Activated CD8-positive, alpha-beta T cell treated with anti-CD3 and anti-CD28 coated beads, Interleukin-2, amount 10 ng/mL, durations not matched to agents 7 days and 5 days (primary cell): ENCODE measurements around the gene MS4A6E. TPM values are rescaled to one million over a fixed set of nuclear protein-coding genes. Genes with fewer than 3 reads are reported as not detected.

Experiments used
- ATAC-seq: fragments of 150-1000 bp; cut with Tn5 transposase; one replicate; pipeline ENCODE4 v1.10.0; 2021; ENCODE audit warnings: moderate library complexity
- CTCF ChIA-PET: fragments of 350-600 bp; sonication (Branson Sonifier 250); formaldehyde crosslinking; loops from one replicate; lab custom pipeline; 2021; ENCODE audit warnings: antibody characterized with exemption; lab: Charles Lee
- POLR2A ChIA-PET: fragments of 350-600 bp; sonication (Branson Sonifier 250); formaldehyde crosslinking; loops from one replicate; lab custom pipeline; 2021; ENCODE audit warnings: antibody characterized with exemption; lab: Charles Lee
- DNase-seq: peaks from one replicate; pipeline ENCODE4 v3.0.0-alpha.2; 2020
- H3K27ac Mint-ChIP-seq: one replicate; pipeline ENCODE4 v1.8.0; 2021; ENCODE audit warnings: mild to moderate bottlenecking, mixed read lengths
- H3K27me3 Mint-ChIP-seq: one replicate; pipeline ENCODE4 v1.8.0; 2021; ENCODE audit warnings: low read depth, mixed read lengths
- H3K36me3 Mint-ChIP-seq: one replicate; pipeline ENCODE4 v1.8.0; 2021; ENCODE audit warnings: low read depth, mixed read lengths
- H3K4me1 Mint-ChIP-seq: one replicate; pipeline ENCODE4 v1.8.0; 2021; ENCODE audit warnings: low read depth, mixed read lengths
- H3K4me3 Mint-ChIP-seq: one replicate; pipeline ENCODE4 v1.8.0; 2021; ENCODE audit warnings: mild to moderate bottlenecking, mixed read lengths
- H3K9me3 Mint-ChIP-seq: one replicate; pipeline ENCODE4 v1.8.0; 2022; ENCODE audit warnings: mixed read lengths; ENCODE audit not compliant: insufficient read depth
- total RNA-seq, 2 experiments: library from RNA; stranded (reverse); gene quantifications; one replicate each; pipeline ENCODE4 v1.2.3, GENCODE V29; 2021

The MS4A6E gene
- total RNA-seq, 2 experiments from 2014 or later: not detected

- POLR2A ChIA-PET: no interaction called here
- CTCF ChIA-PET: interaction anchor here (1.1 kb wide), 1 partner anchor 14 kb away, joined by 3 read pairs; no protein-coding TSS in a partner anchor
These were observed 50.5 kb downstream of the MS4A6E start for GRCh38 chr11:60377401-60378136.

GRCh38 chr11:60378354-60378753, 51.3 kb downstream of the MS4A6E start, which contains the start of gene MS4A7:
TSS of gene MS4A7 (plus strand) at chr11:60378532. CDS start at chr11:60383142, 4,610 bp downstream.
- no peak for ATAC-seq
- no peak for DNase-seq
- Mint-ChIP-seq H3K27me3 (peaks cover 10% of the 10 kb centered on the region), H3K4me3 (no peak within 1 kb of the TSS), H3K4me1 (peaks cover 11% of the 10 kb centered on the region), H3K27ac (no peak within 1 kb of the TSS), H3K36me3 (no peaks in the 10 kb centered on the region), H3K9me3 (no peaks in the 10 kb centered on the region)
- CTCF ChIA-PET: interaction anchor here (1.1 kb wide), 1 partner anchor 15 kb away, joined by 3 read pairs; no protein-coding TSS in a partner anchor
- POLR2A ChIA-PET: no interaction called here

More at GRCh38 chr11:60377401-60378136, 50.5 kb downstream of the MS4A6E start:
- Mint-ChIP-seq H3K27me3 (peaks cover 10% of the 10 kb centered on the region), H3K4me3 (no peak overlapping the region), H3K27ac (no peak overlapping the region), H3K4me1 (peaks cover 11% of the 10 kb centered on the region), H3K9me3 (no peaks in the 10 kb centered on the region), H3K36me3 (no peaks in the 10 kb centered on the region)
- DNase-seq (no peak), ATAC-seq (no peak)

GRCh38 chr11:60389279-60389910, 62.3 kb downstream of the MS4A6E start:
- Mint-ChIP-seq H3K27ac (no peak overlapping the region), H3K9me3 (no peaks in the 10 kb centered on the region), H3K4me1 (no peaks in the 10 kb centered on the region), H3K27me3 (no peaks in the 10 kb centered on the region), H3K36me3 (no peaks in the 10 kb centered on the region), H3K4me3 (no peak overlapping the region)
- POLR2A ChIA-PET: no interaction called here
- DNase-seq (no peak), ATAC-seq (no peak)
- CTCF ChIA-PET: no interaction called here

GRCh38 chr11:60390419-60390818, 63.4 kb downstream of the MS4A6E start:
- CTCF ChIA-PET: no interaction called here
- Mint-ChIP-seq H3K4me3 (no peak overlapping the region), H3K27ac (no peak overlapping the region), H3K4me1 (no peaks in the 10 kb centered on the region), H3K9me3 (no peaks in the 10 kb centered on the region), H3K36me3 (no peaks in the 10 kb centered on the region), H3K27me3 (no peaks in the 10 kb centered on the region)
- ATAC-seq (no peak), DNase-seq (no peak)
- POLR2A ChIA-PET: no interaction called here

Other genes starting within 250 kb of the MS4A6E start
- gene MS4A2, start 238.6 kb upstream of the MS4A6E start, total RNA-seq: not detected
- gene MS4A6A, start 144.2 kb upstream of the MS4A6E start, total RNA-seq: not detected
- gene MS4A4E, start 84.1 kb upstream of the MS4A6E start, total RNA-seq: not detected
- gene MS4A4A, start 46.6 kb upstream of the MS4A6E start, total RNA-seq: not detected
- not detected for gene MS4A7, start 51.3 kb downstream of the MS4A6E start, total RNA-seq
- not detected for gene MS4A14, start 69.2 kb downstream of the MS4A6E start, total RNA-seq
- not detected for gene MS4A5, start 102.3 kb downstream of the MS4A6E start, total RNA-seq
- gene MS4A1, start 128.6 kb downstream of the MS4A6E start, total RNA-seq: 1 to 10 TPM in 1 of 2 experiments, under 1 TPM in 1; 0.70 to 1.4 TPM
- gene MS4A12, start 165.5 kb downstream of the MS4A6E start, total RNA-seq: not detected
- gene MS4A13, start 188.1 kb downstream of the MS4A6E start, total RNA-seq: not detected